ENCODE measurements around the gene TTC28.

TTC28 gene

DNA sequence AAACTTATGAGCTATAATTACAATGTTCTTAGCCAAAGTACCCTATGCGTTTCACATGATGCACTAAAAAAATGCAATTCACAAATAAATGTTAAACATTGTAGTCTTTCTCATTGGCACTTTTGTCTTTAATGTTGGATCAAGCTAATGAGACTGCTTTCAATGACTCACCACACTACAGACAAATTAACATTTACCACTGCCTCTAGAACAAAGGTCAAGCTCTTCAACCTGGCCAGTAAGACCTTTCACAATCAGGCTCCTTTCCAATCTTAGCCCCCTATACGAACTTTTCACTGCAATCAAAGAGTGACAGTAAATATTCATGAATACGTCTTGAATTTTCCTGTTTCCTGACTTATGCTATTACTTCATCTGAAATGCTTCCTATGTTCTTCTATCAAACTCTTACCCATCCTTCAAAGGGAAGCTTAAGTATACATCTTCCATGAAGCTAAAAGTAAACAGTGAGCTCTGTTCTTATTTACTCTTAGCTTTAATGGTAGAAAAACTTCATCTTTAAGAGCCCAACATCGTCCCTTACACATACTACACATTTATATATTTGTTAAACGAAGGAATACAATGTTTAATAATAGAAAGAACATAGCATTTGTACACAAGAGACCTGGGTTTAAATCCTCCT, 433.9 kb downstream of the TTC28 start:
- Histone ChIP-seq H3K4me3 (ENCODE audit: insufficient read length, low read depth) (no peak overlapping the region), H3K4me1 (ENCODE audit: insufficient read depth, insufficient read length) (no peaks in the 10 kb centered on the region), H3K9ac (ENCODE audit: insufficient read length, low read depth) (no peak overlapping the region), H3K9me3 (ENCODE audit: insufficient read depth, low read length) (no peaks in the 10 kb centered on the region), H3K36me3 (ENCODE audit: insufficient read depth, insufficient read length, low read length) (no peaks in the 10 kb centered on the region), H3K27me3 (ENCODE audit: insufficient read depth, insufficient read length) (no peaks in the 10 kb centered on the region)
- no peak for TF ChIP-seq SUZ12 (IDR thresholded peaks at IDR 0.05; ENCODE audit: extremely low read depth, insufficient read depth, insufficient read length)
- TF ChIP-seq YY1 (IDR thresholded peaks at IDR 0.05; ENCODE audit: insufficient read depth, insufficient read length) = no peak
- TF ChIP-seq ZNF274 (IDR thresholded peaks at IDR 0.05; ENCODE audit: low read depth, low read length) = no peak
- DNase-seq (ENCODE audit: low read depth, low spot score) = no peak

DNA sequence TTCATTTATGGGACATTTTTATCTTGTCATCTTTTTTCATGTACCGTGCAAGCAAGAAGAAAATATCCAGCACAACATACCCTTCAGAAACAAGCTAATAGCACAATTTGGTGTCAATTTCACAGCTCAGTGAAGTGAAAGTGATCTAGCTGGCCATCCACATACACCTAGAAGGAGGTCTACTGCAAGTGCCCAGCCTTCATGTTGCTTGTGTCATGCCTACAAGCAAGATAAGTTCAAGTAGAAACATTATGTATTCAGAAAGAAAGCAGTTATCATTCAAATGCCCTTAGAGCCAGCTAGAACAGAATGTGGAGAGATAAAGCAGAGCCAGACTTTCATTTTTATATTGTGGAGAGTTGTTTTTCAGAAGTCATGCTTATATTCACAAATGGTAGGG, 434.9 kb downstream of the TTC28 start:
- no peaks in the 10 kb centered on the region for H3K9me3 ChIP-seq (ENCODE audit: insufficient read depth, low read length)
- H3K36me3 ChIP-seq (ENCODE audit: insufficient read depth, insufficient read length, low read length) = no peaks in the 10 kb centered on the region
- TF ChIP-seq ZNF274 (IDR thresholded peaks at IDR 0.05; ENCODE audit: low read depth, low read length) (no peak), YY1 (IDR thresholded peaks at IDR 0.05; ENCODE audit: insufficient read depth, insufficient read length) (no peak), SUZ12 (IDR thresholded peaks at IDR 0.05; ENCODE audit: extremely low read depth, insufficient read depth, insufficient read length) (no peak)
- no peaks in the 10 kb centered on the region for H3K27me3 ChIP-seq (ENCODE audit: insufficient read depth, insufficient read length)
- no peak for DNase-seq (ENCODE audit: low read depth, low spot score)
- H3K9ac ChIP-seq (ENCODE audit: insufficient read length, low read depth) = no peak overlapping the region
- H3K4me3 ChIP-seq (ENCODE audit: insufficient read length, low read depth) = no peak overlapping the region
- H3K4me1 ChIP-seq (ENCODE audit: insufficient read depth, insufficient read length) = no peaks in the 10 kb centered on the region

DNA sequence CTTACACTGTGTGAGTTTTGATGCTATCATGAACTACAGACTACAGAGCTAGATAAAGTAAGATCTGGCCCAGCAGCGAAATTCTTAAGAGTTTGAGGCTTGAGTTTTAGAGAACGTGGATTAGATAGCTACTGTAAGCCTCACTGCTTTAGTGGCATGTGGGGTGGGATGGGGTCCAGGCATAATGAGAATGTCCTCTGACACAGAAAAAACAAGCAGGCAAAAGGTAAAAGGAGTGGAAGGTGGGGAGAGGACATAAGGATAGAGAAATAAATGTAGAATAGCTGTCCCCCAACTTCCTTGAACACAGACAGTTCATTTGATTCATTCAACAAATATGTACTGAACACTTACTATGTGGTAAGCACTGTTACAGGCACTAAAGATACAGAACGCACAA, 436.1 kb downstream of the TTC28 start:
- H3K4me3 ChIP-seq (ENCODE audit: insufficient read length, low read depth) = no peak overlapping the region
- H3K36me3 ChIP-seq (ENCODE audit: insufficient read depth, insufficient read length, low read length) = no peaks in the 10 kb centered on the region
- no peak overlapping the region for H3K9ac ChIP-seq (ENCODE audit: insufficient read length, low read depth)
- TF ChIP-seq SUZ12 (IDR thresholded peaks at IDR 0.05; ENCODE audit: extremely low read depth, insufficient read depth, insufficient read length) = no peak
- TF ChIP-seq ZNF274 (IDR thresholded peaks at IDR 0.05; ENCODE audit: low read depth, low read length) = no peak
- no peak for TF ChIP-seq YY1 (IDR thresholded peaks at IDR 0.05; ENCODE audit: insufficient read depth, insufficient read length)
- no peak for DNase-seq (ENCODE audit: low read depth, low spot score)
- H3K9me3 ChIP-seq (ENCODE audit: insufficient read depth, low read length) = no peaks in the 10 kb centered on the region
- no peaks in the 10 kb centered on the region for H3K27me3 ChIP-seq (ENCODE audit: insufficient read depth, insufficient read length)
- no peaks in the 10 kb centered on the region for H3K4me1 ChIP-seq (ENCODE audit: insufficient read depth, insufficient read length)

DNA sequence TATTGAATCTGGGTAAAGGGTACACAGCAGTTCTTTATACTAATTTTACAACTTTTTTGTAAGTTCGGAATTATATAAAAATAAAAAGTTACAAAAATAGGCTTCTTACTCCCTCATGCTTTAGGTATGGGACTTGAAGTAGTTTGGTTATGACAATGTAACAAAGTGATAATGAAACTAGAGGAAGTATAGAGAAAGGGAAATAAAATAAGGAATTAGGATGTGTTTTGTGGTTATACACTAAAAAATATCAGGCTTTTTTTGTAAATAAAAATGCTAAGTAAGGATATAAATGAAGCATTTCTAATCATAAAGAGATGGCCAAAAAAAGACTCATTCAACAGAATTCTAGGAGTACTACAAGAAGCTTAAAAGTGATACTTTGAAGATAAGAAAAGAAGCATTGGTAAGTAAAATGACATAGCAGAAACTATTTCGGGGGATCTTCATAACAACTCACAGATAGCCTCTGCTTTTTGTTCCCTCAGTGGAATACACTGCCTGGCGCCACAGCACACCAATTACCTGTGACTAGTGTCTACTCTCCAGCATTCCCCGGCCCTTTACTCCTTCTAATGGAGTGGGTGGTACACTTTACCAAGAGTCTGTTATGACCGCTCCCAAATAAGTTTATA, 437.9 kb downstream of the TTC28 start:
- Histone ChIP-seq H3K4me3 (ENCODE audit: insufficient read length, low read depth) (no peak overlapping the region), H3K27me3 (ENCODE audit: insufficient read depth, insufficient read length) (no peaks in the 10 kb centered on the region), H3K4me1 (ENCODE audit: insufficient read depth, insufficient read length) (no peaks in the 10 kb centered on the region), H3K9me3 (ENCODE audit: insufficient read depth, low read length) (no peaks in the 10 kb centered on the region), H3K9ac (ENCODE audit: insufficient read length, low read depth) (no peak overlapping the region), H3K36me3 (ENCODE audit: insufficient read depth, insufficient read length, low read length) (no peaks in the 10 kb centered on the region)
- TF ChIP-seq SUZ12 (IDR thresholded peaks at IDR 0.05; ENCODE audit: extremely low read depth, insufficient read depth, insufficient read length) (no peak), ZNF274 (IDR thresholded peaks at IDR 0.05; ENCODE audit: low read depth, low read length) (no peak), YY1 (IDR thresholded peaks at IDR 0.05; ENCODE audit: insufficient read depth, insufficient read length) (no peak)
- DNase-seq (ENCODE audit: low read depth, low spot score) = no peak

DNA sequence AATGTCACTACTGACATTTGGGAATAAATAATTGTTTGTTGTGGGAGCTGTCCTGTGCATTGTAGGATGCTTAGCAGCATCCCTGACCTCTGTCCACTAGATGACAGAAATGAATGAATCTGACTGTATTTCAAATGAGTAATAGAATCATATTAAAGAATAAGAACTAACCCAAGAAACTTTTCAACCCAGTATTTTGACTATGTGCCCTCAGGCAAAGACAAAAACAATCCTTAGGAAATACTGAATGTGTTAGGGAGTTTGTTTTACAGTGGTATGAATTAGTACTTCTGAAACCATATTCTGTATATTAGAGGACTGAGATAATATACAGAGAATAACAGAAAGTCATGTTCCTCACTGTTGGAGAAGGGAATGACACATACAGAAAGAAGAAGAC, 439.7 kb downstream of the TTC28 start:
- no peak for DNase-seq (ENCODE audit: low read depth, low spot score)
- no peaks in the 10 kb centered on the region for H3K27me3 ChIP-seq (ENCODE audit: insufficient read depth, insufficient read length)
- H3K4me3 ChIP-seq (ENCODE audit: insufficient read length, low read depth) = no peak overlapping the region
- TF ChIP-seq SUZ12 (IDR thresholded peaks at IDR 0.05; ENCODE audit: extremely low read depth, insufficient read depth, insufficient read length) (no peak), ZNF274 (IDR thresholded peaks at IDR 0.05; ENCODE audit: low read depth, low read length) (no peak), YY1 (IDR thresholded peaks at IDR 0.05; ENCODE audit: insufficient read depth, insufficient read length) (no peak)
- no peaks in the 10 kb centered on the region for H3K9me3 ChIP-seq (ENCODE audit: insufficient read depth, low read length)
- H3K9ac ChIP-seq (ENCODE audit: insufficient read length, low read depth) = no peak overlapping the region
- no peaks in the 10 kb centered on the region for H3K36me3 ChIP-seq (ENCODE audit: insufficient read depth, insufficient read length, low read length)
- H3K4me1 ChIP-seq (ENCODE audit: insufficient read depth, insufficient read length) = no peaks in the 10 kb centered on the region

DNA sequence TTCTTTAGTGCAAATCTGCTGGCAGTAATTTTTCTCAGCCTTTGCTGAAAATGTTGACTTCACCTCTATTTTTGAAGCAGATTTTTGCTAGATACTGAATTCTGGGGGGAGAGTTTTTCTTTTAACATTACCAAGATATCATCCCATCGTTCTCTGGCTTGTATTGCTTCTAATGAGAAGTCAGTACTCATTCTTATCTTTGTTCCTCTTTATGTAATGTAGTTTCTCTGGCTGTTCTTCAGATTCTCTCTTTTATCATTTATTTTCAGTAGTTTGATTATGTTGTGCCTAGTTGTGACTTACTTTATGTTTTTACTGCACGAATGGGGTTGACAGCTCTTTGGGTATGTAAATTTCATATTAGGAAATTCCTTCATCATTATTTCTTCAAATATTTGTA, 441.9 kb downstream of the TTC28 start:
- H3K9ac ChIP-seq (ENCODE audit: insufficient read length, low read depth) = no peak overlapping the region
- H3K27me3 ChIP-seq (ENCODE audit: insufficient read depth, insufficient read length) = no peaks in the 10 kb centered on the region
- no peak for DNase-seq (ENCODE audit: low read depth, low spot score)
- no peaks in the 10 kb centered on the region for H3K4me1 ChIP-seq (ENCODE audit: insufficient read depth, insufficient read length)
- no peak overlapping the region for H3K4me3 ChIP-seq (ENCODE audit: insufficient read length, low read depth)
- TF ChIP-seq YY1 (IDR thresholded peaks at IDR 0.05; ENCODE audit: insufficient read depth, insufficient read length) (no peak), SUZ12 (IDR thresholded peaks at IDR 0.05; ENCODE audit: extremely low read depth, insufficient read depth, insufficient read length) (no peak), ZNF274 (IDR thresholded peaks at IDR 0.05; ENCODE audit: low read depth, low read length) (no peak)
- no peaks in the 10 kb centered on the region for H3K9me3 ChIP-seq (ENCODE audit: insufficient read depth, low read length)
- no peaks in the 10 kb centered on the region for H3K36me3 ChIP-seq (ENCODE audit: insufficient read depth, insufficient read length, low read length)

DNA sequence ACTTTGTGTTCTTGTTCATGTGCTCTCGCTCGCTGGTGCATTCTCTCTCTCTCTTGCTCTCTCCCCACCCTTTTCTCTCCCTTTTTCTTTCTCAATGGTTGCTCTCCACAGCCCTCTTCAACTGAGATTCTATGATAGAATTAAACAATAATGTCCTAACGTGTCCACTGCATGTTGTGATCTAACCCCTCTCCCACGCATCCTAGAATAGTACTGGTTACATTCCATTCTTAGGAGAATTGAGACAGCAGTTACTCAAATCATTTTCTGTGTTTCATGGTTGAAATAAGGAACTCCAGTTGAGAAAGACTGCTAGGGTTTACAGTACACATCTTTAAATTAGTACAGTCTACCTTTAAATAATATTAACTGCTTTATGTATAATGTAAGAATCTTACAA, 442.5 kb downstream of the TTC28 start:
- Histone ChIP-seq H3K36me3 (ENCODE audit: insufficient read depth, insufficient read length, low read length) (no peaks in the 10 kb centered on the region), H3K4me3 (ENCODE audit: insufficient read length, low read depth) (no peak overlapping the region), H3K4me1 (ENCODE audit: insufficient read depth, insufficient read length) (no peaks in the 10 kb centered on the region), H3K27me3 (ENCODE audit: insufficient read depth, insufficient read length) (no peaks in the 10 kb centered on the region), H3K9ac (ENCODE audit: insufficient read length, low read depth) (no peak overlapping the region), H3K9me3 (ENCODE audit: insufficient read depth, low read length) (no peaks in the 10 kb centered on the region)
- DNase-seq (ENCODE audit: low read depth, low spot score) = no peak
- TF ChIP-seq ZNF274 (IDR thresholded peaks at IDR 0.05; ENCODE audit: low read depth, low read length) = no peak
- TF ChIP-seq SUZ12 (IDR thresholded peaks at IDR 0.05; ENCODE audit: extremely low read depth, insufficient read depth, insufficient read length) = no peak
- TF ChIP-seq YY1 (IDR thresholded peaks at IDR 0.05; ENCODE audit: insufficient read depth, insufficient read length) = no peak
